KBM-7 (cell line): Measurements from ENCODE around the gene GRHL1.

Source experiments
- DNase-seq: peaks from one replicate; pipeline ENCODE4 v3.0.0-alpha.2; 2015
- in situ Hi-C: fragments of 300-500 bp; cut with MboI; formaldehyde crosslinking; loops from 2 replicates; pipeline ENCODE4 v1.14.3; 2020; ENCODE audit warnings: low sequenced_read_pairs, low pct_unique_long_range_greater_than_20kb, mixed read lengths

The GRHL1 gene

GRCh38 chr2:9946076-9946475 lies 5.4 kb upstream of the GRHL1 start:
- no peak for DNase-seq
- in situ Hi-C loops, result no loop called here

GRCh38 chr2:9946818-9947217 lies 4.7 kb upstream of the GRHL1 start:
- in situ Hi-C loops, result no loop called here
- DNase-seq, result no peak

GRCh38 chr2:9948721-9949120 lies 2.8 kb upstream of the GRHL1 start:
- no peak for DNase-seq
- in situ Hi-C loops, result no loop called here

GRCh38 chr2:9949239-9949991 lies 2.1 kb upstream of the GRHL1 start:
- DNase-seq, result no peak
- in situ Hi-C loops, result no loop called here

GRCh38 chr2:9949992-9950520 lies 1.4 kb upstream of the GRHL1 start:
- DNase-seq, result no peak
- in situ Hi-C loops, result no loop called here

GRCh38 chr2:9950521-9951271 lies 797 bp upstream of the GRHL1 start:
- DNase-seq, result peak; percentile 45
- in situ Hi-C loops, result no loop called here

- in situ Hi-C loops, result no loop called here
- DNase-seq, result no peak
These were observed 296 bp upstream of the GRHL1 start for GRCh38 chr2:9951272-9951521.

- in situ Hi-C loops, result no loop called here
- DNase-seq, result no peak
These were observed 819 bp downstream of the GRHL1 start for GRCh38 chr2:9952286-9952737.

GRCh38 chr2:9952856-9953503 lies 1.5 kb downstream of the GRHL1 start:
- DNase-seq, result no peak
- in situ Hi-C loops, result no loop called here

- DNase-seq, result no peak
- in situ Hi-C loops, result no loop called here
These were observed 2.6 kb downstream of the GRHL1 start for GRCh38 chr2:9954136-9954535.

GRCh38 chr2:9958057-9958456 lies 6.6 kb downstream of the GRHL1 start:
- no peak for DNase-seq
- in situ Hi-C loops, result no loop called here

GRCh38 chr2:9959262-9959661 lies 7.8 kb downstream of the GRHL1 start:
- in situ Hi-C loops, result no loop called here
- no peak for DNase-seq

GRCh38 chr2:9961013-9961412 lies 9.5 kb downstream of the GRHL1 start:
- in situ Hi-C loops, result no loop called here

GRCh38 chr2:9964334-9964980 lies 13.0 kb downstream of the GRHL1 start:
- no peak for DNase-seq
- in situ Hi-C loops, result no loop called here

More at GRCh38 chr2:9961013-9961412, 9.5 kb downstream of the GRHL1 start:
- no peak for DNase-seq

- DNase-seq, result no peak
- in situ Hi-C loops, result no loop called here
These were observed 13.8 kb downstream of the GRHL1 start for GRCh38 chr2:9965119-9965822.

GRCh38 chr2:9966491-9967022 lies 15.1 kb downstream of the GRHL1 start:
- DNase-seq, result no peak
- in situ Hi-C loops, result no loop called here

- in situ Hi-C loops, result no loop called here
- no peak for DNase-seq
These were observed 15.7 kb downstream of the GRHL1 start for GRCh38 chr2:9967053-9967775.
